ENCODE measurements around the gene MEP1B. TPM values are rescaled to one million over a fixed set of nuclear protein-coding genes. Genes with fewer than 3 reads are reported as not detected.
"Not testable (repeated sequence)": the region's sequence is repeated elsewhere in the genome, so short reads cannot be mapped to it uniquely, and the experiment has no call there.

Gene MEP1B
- not detected in 2 replicates for total RNA-seq

GRCh38 chr18:32189790-32190189, at the start of gene MEP1B:
Gene MEP1B, plus strand, starts transcription at chr18:32190039. Its CDS starts 32 bp downstream, at chr18:32190071.
- DNase-seq (ENCODE audit: low read depth, low spot score): no peak

GRCh38 chr18:32148185-32148870, 41.5 kb upstream of the MEP1B start:
- no peak for DNase-seq (ENCODE audit: low read depth, low spot score)

- no peak for DNase-seq (ENCODE audit: low read depth, low spot score)
Measured at GRCh38 chr18:32152705-32153448, 37.0 kb upstream of the MEP1B start.

- no peak for DNase-seq (ENCODE audit: low read depth, low spot score)
Measured at GRCh38 chr18:32156855-32157254, 33.0 kb upstream of the MEP1B start.

GRCh38 chr18:32157580-32157979, 32.3 kb upstream of the MEP1B start:
- no peak for DNase-seq (ENCODE audit: low read depth, low spot score)

- peak; percentile 57 for DNase-seq (ENCODE audit: low read depth, low spot score)
Measured at GRCh38 chr18:32158108-32158624, 31.7 kb upstream of the MEP1B start.

- DNase-seq (ENCODE audit: low read depth, low spot score): not testable (repeated sequence)
Measured at GRCh38 chr18:32158631-32159030, 31.2 kb upstream of the MEP1B start.

GRCh38 chr18:32160547-32160946, 29.3 kb upstream of the MEP1B start:
- DNase-seq (ENCODE audit: low read depth, low spot score): no peak

DNA sequence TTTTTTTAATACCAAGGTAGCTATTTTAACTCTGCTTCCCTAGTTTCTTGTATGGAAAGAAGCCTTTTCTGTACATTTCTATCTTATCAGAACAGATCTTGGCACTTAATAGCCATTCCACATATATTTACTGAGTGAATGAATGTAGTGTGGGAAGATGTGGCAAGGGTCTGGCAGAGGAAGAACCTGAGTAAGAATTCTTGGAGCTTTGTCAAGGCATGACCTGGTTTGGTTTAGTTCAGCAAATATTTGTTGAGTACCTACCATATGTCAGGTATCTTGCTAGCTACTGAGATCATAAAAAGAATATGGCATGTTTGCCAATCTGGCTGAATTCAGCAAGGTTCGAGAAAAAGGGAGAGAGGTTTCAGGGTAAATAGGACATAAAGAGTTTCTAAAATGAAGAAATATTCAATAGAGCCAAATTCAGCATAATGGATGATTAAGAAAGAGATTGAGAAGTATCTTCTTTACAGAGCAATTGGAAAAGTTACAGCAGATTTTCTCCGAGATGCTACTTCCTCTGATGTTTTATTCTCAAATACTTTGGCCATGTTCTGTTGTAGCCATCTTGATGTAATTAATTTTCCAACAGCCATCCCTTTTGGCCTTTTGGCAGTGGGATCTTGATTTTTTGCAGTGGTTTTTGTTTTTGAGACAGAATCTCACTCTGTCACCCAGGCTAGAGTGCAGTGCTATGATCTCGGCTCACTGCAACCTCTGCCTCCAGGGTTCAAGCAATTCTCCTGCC, 21.7 kb upstream of the MEP1B start:
- no peak for DNase-seq (ENCODE audit: low read depth, low spot score)

- no peak for DNase-seq (ENCODE audit: low read depth, low spot score)
Measured at GRCh38 chr18:32173654-32174053, 16.2 kb upstream of the MEP1B start.

- no peak for DNase-seq (ENCODE audit: low read depth, low spot score)
Measured at GRCh38 chr18:32174719-32175118, 15.1 kb upstream of the MEP1B start.

DNA sequence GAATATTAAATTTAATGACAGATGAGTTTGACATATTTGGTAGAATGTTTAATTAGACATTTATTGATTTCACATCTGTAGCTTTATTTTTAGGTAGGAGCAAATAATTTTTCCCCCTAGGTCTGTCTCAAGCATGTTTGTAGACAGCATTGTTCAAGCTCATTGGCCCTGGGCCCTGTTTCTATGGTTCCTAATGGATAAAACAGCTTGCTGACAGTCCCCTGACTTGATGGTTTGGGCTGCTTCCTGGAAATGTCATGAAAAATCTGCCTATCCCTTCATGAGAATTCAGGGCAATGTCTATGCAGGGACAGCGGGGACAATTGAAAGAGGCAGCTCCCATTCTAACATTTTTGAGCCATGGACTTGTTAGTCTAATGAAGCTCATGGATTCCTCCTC, 14.6 kb upstream of the MEP1B start:
- no peak for DNase-seq (ENCODE audit: low read depth, low spot score)

DNA sequence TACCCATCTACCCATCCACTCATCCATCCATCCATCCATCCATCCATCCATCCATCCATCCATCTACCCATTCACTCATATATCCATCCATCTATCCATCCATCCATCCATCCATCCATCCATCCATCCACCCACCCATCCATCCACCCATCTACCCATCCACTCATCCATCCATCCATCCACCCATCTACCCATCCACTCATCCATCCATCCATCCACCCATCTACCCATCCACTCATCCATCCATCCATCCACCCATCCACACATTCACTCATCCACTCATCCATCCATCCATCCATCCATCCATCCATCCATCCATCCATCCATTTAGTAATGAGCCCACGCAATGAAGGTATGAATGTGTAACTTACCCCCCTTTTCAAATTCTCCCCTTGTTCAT, 13.1 kb upstream of the MEP1B start:
- not testable (repeated sequence) for DNase-seq (ENCODE audit: low read depth, low spot score)

DNA sequence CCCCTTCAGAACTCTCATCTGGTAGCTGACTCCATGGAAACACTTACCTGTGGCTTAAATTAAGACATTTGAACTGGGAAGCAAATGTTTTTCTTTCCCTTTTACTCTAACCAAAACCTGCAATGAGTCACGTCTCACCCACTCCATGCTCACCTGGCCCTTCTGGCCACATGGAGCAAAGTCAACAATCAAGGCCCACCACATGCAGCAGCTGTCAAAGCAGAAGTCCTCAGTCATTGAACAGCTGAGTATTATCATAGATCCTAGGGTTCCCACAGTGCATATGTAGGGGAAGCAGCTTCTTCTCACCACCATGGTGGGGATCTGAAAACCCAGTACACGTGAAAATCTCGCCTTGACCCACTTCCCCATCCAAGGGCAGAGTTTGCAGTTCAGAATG, 12.3 kb upstream of the MEP1B start:
- DNase-seq (ENCODE audit: low read depth, low spot score): no peak

DNA sequence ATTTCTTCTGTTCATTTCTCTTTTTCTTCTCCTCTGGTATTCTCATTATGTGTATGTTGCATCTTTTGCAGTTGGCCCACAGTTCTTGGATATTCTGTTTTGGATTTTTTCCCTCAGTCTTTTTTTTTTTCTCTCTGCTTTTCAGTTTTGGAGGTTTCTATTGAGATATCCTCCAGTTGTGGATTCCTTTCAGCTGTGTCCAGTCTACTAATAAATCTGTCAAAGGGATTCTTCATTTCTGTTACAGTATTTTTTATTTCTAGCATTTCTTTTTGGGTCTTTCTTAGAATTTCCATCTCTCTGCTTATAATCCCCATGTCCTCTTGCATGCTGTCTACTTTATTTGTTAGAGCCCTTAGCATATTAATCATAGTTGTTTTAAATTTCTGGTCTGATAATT, 6.3 kb upstream of the MEP1B start:
- no peak for DNase-seq (ENCODE audit: low read depth, low spot score)

GRCh38 chr18:32190209-32190608, 370 bp downstream of the MEP1B start:
- DNase-seq (ENCODE audit: low read depth, low spot score): no peak

DNA sequence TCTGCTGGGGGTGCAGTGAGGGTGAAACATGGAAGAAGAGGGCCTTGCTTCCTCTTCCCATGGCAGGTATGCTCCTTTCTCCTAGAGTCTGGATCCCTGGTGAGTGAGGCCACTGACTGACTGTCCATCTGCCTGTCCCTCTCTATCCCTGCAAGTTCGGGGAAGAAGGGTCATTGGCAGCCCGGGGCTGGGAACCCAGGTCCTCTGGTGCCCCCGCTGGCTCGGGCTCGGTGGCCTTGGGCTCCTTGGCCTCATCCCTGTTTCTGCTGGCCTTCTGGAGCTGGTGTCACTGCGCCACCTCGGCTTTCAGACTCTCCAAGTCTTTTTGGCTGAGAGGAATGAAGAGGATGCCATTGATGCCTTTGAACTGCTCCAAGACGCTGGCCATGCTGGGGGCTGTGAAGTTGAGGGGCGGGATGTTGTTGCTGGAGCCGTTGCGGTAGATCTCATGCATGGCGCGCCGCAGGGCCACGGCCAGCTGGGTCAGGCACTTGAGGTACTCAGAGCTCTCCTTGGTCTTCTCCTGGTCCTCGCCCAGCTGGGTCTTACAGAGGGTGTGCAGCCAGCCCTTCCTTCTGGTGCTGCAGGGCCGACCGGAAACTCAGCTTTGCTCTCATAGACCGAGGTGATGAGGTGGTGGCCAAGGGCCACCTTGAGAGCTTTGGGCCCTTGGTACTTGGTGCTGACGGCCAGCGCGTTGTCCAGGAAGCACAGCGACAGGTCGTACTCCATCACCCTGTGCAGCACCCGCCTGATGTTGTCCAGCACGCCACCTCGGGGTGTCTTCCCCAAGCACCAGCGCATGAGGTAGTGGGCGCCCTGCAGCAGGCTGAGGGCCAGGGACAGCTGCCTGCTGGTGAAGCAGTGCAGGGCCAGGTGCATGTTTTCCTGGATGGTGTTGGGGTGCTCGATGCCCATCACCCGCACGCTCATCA, 6.3 kb downstream of the MEP1B start:
- no peak for DNase-seq (ENCODE audit: low read depth, low spot score)

DNA sequence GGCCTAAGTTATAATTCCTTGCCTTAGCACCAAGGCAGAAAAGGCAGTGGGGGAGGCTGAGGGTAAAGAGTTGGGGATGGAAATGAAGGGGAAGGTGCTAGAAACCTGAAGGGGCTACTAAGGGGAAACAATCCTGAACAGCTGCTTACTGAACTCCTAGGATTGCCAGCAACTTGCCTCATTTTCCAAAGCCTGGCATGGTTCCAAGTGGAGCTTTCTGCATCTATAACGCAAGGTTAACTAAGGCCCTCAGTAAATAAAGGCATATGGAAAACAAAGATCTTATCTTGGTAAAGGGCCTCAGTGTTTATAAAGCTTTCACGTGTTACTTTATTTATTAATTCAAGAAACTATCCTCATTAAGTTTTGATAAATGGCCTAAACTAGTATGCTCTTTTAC, 10.9 kb downstream of the MEP1B start:
- no peak for DNase-seq (ENCODE audit: low read depth, low spot score)

GRCh38 chr18:32201948-32202672, 12.3 kb downstream of the MEP1B start:
- DNase-seq (ENCODE audit: low read depth, low spot score): no peak

DNA sequence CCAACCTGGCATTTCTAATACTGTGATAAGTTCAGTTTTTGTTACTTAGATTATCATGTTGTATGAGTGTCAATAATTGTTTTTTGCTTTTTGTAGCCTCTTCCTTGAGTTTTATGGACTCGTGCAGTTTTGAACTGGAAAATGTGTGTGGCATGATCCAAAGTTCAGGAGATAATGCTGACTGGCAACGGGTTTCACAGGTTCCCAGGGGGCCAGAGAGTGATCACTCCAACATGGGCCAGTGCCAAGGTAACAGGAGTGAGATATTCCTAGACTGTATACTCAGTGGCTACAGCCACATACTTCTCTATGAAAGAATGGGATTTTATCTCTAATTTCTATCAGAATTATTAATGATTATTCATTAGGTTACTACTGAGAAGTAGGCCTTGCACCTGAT, 18.2 kb downstream of the MEP1B start:
- DNase-seq (ENCODE audit: low read depth, low spot score): no peak
